Thyroid gland (tissue), 4 donors: ENCODE data around the gene SH3TC2.

Experiments
- POLR2A ChIP-seq, 2 donors: fragments of 450-650 bp; IDR thresholded peaks; one replicate each; pipeline ENCODE4 v1.6.1; 2017; ENCODE audit warnings: antibody characterized with exemption in 2 of 2, mild to moderate bottlenecking in 2 of 2, moderate library complexity in 1 of 2
- TF ChIP-seq, protein P1 (sequence below), 6 experiments: fragments of 200-600 bp in 3 of 6; fragments of 450-650 bp in 3 of 6; sonication (generic) in 3 of 6; IDR thresholded peaks; one replicate each; pipeline ENCODE4 v1.5.1; 2016 to 2019; ENCODE audit warnings: antibody characterized with exemption in 6 of 6, mild to moderate bottlenecking in 2 of 6, inconsistent platforms in 1 of 6, moderate library complexity in 1 of 6

DNA sequence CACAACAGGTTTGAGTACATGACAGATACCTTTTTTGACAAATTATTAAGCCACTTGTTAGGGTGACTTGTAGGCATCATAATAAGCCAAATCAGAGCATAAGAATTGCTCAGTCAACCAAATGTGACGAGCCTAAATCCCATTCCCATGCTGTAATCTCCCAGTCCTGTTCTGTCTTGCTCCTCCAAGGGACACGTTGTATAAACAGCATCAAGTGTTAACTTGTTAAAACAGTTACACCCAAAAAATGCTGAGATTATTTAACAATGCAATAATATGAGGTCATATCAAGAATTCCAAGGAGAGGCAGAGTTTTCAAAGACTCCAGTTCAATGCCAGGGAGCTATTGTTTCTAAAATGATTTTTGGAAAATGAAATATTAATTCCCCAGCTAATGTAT lies 76.2 kb downstream of the SH3TC2 start:
- TF ChIP-seq, protein P1, sequence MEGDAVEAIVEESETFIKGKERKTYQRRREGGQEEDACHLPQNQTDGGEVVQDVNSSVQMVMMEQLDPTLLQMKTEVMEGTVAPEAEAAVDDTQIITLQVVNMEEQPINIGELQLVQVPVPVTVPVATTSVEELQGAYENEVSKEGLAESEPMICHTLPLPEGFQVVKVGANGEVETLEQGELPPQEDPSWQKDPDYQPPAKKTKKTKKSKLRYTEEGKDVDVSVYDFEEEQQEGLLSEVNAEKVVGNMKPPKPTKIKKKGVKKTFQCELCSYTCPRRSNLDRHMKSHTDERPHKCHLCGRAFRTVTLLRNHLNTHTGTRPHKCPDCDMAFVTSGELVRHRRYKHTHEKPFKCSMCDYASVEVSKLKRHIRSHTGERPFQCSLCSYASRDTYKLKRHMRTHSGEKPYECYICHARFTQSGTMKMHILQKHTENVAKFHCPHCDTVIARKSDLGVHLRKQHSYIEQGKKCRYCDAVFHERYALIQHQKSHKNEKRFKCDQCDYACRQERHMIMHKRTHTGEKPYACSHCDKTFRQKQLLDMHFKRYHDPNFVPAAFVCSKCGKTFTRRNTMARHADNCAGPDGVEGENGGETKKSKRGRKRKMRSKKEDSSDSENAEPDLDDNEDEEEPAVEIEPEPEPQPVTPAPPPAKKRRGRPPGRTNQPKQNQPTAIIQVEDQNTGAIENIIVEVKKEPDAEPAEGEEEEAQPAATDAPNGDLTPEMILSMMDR (IDR thresholded peaks at IDR 0.05), result no peak
- no peak for TF ChIP-seq POLR2A (IDR thresholded peaks at IDR 0.05)
